Cortex of kidney (tissue), 1 donor: Measurements from ENCODE around the gene ADAMTS20.
"Not testable (repeated sequence)": the region's sequence is repeated elsewhere in the genome, so short reads cannot be mapped to it uniquely, and the experiment has no call there.

Experiments used
- DNase-seq: peaks from one replicate; lab custom pipeline; 2025; lab: John Stamatoyannopoulos, UW

The ADAMTS20 gene

DNA sequence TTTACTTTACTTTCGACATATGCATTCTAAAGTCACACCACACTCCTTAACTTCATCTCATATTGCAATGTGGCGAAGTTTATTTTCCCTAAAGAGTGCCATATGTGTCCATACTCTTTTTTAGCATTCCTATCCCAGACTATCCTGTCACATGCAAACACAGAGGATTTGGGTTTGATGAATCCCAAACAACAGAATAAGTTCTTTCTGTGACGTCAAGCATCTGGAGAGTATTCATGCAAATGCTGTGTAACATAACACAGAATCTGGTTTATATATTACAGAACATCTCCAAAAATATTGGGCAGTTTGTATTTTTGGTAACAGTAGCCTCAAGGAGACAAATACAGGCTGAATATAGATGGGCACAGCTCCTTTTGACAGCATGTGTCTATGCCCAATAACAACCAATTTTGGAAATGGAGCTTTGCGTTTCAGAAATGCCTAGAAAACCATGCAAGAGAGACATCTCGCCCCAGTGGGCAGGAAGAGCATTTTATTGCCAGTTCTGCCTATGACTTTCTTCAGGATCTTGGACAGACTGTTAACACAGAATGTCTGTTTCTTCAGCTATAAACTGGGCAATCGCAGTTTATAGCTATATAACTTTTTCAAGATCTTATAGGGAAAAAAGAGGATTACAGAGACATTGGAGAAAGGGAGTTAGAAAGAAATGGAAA lies 190.8 kb downstream of the ADAMTS20 start:
- no peak for DNase-seq

DNA sequence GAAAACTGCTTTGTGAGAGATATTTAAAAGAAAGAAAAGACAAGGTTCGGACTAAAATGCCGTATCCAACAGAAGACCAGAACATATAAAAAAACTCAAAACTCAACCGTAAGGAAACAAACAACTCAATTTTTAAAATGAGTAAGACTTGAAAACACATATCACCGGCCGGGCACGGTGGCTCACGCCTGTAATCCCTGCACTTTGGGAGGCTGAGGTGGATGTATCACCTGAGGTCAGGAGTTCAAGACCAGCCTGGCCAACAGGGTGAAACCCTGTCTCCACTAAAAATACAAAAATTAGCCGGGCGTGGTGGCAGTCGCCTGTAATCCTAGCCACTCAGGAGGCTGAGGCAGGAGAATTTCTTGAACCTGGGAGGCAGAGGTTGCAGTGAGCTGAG lies 192.0 kb downstream of the ADAMTS20 start:
- DNase-seq = not testable (repeated sequence)

DNA sequence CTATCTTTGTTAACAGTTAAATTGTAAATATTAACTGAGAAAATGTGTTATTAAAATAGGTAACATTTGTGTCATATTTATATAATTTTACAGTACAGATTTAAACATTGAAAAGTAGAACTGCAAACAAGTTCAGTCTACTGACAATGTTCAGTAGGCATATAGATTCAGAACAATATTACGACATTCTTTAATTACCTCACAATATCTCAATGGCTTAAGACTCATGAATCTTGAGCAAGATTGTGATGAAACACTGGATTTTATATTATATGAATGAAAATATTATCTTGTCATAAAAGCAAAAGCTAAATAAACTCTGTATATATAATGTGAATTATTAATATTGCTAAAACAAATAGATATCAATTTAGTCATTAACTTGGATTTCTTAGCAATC lies 194.9 kb downstream of the ADAMTS20 start:
- no peak for DNase-seq

DNA sequence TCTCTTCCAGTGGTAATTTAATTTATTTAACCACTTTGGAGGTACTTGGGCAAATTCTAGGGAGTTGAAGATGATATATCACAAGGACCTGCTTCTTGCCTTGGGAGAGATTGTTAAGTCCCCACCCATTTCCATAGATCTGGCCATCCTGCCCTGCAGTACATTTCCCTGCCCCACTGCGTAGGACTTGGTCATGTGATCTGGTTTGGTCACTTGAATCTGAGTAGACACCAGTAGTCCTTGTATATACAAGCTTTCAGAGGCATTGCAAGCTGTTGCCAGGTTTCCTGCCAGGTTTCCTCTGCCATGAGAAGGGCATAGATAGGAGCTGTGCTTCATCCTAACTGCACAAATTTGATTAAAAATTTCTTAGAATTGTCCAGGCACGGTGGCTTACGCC lies 200.0 kb downstream of the ADAMTS20 start:
- no peak for DNase-seq

DNA sequence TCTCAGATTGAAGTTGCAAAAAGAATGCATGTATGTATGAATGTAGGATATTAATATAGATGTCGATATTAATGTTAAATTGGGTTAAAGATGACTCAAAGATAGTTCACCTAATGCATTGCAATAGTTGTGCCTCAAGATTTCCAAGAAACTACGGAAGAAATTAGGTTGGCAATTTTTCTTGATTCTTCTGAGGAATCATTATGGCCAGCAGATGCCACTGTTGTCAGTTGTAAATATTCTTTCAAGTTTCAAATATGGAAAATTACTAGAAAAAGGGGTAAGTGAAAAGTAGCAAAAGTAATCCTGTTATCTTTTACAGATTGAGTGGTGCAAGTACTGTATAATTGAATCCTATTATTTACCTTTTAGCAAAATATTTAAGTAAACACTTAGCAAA lies 202.1 kb downstream of the ADAMTS20 start:
- no peak for DNase-seq

DNA sequence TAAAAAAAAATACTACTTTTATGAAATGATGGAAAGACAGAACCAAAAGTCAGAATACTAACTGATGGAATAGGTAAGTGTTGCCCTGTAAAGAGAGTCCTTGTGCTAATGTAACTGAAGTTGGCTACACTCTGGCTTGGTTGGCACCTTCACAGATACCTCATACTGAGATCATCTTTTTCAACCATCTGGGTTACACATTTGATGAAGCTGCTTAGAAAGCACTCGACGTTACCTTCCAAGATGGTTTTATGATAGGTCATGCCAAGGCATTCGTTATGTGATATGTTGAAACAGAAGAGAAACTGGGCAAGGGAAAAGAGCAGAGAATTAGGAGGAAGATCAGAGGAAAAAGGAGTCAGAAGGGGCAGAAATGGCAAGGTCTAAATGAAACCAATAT lies 203.8 kb downstream of the ADAMTS20 start:
- no peak for DNase-seq

DNA sequence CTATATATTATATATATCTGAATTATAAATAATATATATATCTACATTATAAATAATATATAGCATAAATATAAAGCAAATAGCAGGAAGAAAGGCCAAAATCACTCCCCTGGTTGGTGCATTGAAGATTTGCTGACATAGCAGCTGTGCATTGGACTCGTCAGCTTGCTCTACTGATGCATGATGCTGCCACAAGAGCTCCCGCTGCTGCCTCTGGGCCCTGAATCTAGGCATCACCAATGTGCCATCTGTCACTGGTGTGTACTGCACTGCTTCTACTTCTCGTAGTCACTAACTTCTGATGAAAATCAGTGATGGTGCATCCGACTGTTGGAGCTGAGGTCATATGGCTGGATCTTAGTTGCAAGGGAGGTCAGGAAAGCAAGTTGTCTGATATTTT lies 205.0 kb downstream of the ADAMTS20 start:
- DNase-seq = no peak

DNA sequence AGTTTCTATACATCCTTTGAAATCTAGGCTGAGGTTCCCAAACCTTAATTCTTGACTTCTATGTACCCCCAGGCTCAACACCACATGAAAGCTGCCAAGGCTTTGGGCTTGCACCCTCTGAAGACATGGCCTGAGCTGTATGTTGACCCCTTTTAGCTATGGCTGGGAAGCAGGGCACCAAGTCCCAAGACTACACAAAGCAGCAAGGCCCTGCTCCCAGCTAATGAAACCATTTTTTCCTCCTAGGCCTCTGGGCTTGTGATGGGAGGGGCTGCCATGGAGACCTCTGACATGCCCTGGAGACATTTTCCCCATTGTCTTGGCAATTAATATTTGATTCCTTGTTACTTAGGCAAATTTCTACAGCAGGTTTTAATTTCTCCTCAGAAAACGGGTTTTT lies 207.0 kb downstream of the ADAMTS20 start:
- no peak for DNase-seq

DNA sequence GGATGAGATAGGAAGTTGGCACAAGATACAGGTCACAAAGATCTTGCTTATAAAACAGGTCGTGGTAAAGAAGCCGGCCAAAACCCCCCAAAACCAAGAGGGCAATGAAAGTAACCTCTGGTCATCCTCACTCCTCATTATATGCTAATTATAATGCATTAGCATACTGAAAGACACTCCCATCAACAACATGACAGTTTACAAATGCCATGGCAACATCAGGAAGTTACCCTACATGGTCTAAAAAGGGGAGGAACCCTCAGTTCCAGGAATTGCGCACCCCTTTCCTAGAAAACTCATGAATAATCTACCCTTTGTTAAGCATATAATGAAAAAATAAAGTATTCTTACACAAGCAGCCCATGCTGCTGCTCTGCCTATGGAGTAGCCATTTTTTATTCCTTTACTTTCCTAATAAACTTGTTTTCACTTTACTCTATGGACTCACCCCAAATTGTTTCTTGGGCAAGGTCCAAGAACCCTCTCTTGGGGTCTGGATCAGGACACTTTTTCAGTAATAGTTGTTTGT lies 210.2 kb downstream of the ADAMTS20 start:
- not testable (repeated sequence) for DNase-seq

DNA sequence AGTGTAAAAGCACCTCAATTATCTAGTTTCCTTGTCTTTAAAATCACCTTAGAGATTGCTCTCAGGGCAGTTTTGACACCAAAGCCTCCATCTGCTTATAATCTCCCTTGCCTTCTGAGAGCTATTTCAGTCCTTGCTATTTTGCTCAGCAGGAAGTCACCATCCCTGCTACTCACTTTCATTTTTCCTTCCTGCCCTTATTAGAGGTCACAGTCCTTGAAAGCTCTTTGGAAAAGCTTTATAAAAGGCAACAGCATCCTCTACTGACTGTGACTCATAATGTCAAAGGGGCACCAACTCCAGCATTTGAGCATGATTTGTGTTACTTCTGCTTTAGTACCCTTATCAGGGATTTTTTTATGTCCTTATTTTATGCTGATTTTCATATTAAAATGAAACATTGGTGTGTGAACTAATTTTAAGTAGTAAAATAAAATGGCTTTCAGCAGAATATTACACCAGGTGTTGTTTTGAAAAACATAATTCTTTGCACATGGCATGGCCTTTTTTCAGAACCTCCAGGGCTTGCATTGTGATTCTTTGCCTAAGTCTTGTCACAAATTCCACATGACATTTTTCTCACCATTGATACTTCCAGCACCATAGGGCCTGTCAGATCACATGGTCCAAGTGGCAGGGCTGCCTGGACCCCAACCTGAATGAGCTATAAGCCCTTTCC lies 213.0 kb downstream of the ADAMTS20 start:
- no peak for DNase-seq

DNA sequence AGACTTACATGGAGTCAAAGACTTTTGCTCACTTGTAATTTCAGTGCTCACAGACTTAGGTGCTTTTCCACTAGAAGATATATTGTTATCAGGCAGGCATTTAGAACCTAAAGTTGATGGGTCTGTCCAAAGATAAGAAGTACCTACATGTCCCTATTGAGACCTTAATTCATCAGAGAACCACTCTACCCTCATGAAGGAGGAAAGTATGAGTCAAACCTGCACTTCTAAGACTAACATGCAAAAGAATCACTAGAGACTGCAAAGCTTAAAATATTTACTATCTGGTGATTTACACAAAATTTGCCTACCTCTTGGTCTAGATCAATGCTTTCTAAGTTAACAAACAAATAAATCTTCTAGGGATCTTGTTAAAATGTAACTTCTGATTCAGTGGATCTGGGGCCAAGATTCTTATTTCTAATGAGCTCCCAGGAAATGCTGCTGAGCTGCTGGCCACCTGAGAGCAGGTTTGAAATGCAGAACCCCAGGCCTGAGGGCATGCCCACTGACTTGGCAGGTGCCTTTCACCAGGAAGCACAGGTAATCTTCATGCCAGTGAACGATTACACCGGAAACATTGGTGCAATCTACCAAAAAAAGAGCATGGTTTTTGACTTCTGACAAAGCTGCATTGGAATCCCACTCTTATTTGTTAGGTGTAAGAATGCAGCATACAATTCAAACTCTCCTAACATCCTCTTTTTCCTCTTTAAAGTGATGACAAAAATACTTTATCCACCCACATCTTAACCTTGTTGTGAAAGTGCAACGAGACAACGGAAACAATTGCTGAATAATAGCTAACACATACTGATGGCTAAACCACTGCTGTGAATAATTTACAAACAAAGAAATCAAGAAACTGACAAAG lies 214.2 kb downstream of the ADAMTS20 start:
- DNase-seq = no peak

DNA sequence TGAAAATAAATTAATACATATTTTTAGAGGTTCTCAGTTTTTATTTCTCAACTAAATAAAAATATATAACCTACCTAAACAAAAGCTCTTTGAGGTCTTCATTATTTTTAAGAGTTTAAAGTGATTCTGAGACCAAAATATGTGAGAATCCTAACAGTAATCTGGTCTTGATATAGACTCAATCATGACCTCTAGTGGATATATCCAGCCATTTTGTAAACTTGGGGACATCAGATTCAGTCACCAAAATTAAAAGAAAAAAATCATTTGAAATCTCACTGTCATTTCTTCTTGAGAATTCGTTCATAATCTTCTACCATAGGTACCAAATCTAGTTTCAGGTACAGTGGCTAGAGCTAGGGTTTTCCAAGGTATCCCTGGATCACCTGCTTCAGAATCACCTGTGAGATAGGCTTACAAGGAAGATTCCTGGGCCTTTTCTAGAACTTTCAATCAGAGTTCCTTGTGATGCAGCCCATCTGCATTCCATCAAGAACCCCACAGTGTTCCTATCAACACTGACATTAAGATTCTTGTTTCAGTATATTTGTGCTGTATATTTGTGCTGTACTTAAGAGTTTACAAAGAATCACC lies 214.9 kb downstream of the ADAMTS20 start:
- DNase-seq = no peak

DNA sequence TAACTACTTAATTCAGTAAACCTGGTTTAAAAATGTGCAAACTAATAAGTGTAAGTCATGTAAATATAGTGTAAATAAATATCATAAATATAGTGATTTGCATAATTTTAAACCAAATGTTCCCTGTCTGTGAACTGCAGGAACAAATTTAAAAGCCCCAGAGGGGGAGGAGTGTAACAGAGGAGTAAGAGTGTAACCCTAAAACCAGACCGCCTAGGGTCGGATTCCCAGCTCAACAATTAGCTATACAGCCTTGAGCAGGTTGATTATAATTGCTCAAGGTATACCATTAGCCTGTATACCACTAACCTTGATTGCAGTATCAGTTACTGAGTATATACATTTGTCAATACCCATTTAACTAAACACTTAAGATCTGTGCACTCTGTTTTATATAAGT lies 218.4 kb downstream of the ADAMTS20 start:
- DNase-seq = no peak

DNA sequence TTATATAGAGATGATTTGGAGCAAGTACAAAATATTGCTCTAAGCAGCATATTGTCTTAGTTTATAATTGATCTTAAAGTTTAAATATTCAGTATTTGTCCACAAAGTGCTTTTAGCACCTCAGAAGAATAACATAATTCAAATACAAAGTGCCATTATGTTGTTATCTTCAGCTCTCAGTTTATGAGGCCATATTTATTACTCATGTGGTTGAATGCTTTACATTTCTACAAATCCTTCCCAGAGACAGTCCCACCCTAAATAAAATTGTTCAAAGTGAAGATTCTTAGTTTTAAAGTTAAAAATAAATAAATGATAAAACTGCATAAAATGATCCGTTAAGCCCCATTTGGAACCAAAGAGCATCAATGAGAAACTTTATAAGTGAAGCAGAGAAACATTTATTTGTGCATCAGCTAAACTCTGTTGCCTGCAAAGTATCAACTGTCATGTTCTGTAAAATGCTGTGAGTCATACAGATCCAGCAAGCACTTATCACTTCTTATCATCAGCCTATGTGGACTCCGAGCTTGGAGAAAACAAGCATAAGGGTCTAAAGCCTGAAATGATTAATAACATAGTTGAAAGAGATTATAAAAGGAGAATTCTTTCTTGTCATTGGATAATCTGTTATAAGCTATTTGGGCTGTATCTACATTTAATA lies 218.9 kb downstream of the ADAMTS20 start:
- DNase-seq = no peak

DNA sequence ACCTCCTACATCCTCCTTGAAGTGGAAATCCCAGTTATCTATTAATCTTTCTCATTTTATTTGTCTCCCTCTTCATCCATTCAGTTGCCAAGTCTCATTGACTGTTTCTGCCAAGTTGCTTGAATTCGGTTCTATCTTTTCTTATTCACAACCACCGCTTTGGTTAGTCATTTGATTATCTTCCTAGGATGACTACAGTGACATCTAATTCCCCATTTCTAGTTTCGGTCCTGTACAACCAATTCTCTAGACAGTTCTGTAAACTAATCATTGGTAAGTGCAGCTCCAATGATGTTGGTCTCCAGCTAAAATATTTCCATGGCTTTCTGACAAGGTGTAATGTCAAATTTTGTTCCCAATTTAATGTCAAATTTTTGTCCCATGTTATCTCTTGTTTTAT lies 220.1 kb downstream of the ADAMTS20 start:
- DNase-seq = no peak

DNA sequence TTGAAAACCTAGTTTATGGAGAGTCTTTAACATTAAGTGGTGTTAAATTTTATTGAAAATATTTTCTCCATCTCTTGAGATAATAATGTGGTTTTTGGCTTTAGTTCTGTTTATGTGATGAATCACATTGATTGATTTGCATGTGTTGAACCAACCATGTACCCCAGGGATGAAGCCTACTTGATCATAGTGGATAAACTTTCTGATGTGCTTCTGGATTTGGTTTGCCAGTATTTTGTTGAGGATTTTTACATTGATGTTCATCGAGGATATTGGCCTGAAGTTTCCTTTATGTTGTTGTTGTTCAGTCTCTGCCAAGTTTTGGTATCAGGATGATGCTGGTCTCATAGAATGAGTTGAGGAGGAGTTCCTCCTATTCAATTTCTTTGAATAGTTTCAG lies 222.6 kb downstream of the ADAMTS20 start:
- DNase-seq = no peak

DNA sequence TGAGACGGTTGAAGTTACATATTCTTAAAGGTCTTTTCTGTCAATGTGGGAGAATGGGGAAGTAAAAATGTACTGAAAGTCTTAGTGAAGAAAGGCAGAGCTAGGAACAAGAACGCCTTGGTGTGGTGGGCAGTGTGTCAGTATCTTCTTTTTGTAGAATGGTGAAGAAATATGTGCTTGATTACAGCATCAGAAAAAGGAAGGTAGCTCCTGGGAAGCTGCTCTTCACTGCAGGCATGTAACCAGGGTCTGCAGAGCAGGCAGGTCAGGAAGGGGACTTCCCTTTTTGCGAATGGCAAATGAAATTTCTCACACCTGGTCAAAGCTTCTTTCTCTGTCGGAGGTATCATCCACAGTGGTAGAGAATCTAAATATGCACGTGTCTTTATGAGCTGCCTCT lies 226.2 kb downstream of the ADAMTS20 start:
- DNase-seq = no peak

DNA sequence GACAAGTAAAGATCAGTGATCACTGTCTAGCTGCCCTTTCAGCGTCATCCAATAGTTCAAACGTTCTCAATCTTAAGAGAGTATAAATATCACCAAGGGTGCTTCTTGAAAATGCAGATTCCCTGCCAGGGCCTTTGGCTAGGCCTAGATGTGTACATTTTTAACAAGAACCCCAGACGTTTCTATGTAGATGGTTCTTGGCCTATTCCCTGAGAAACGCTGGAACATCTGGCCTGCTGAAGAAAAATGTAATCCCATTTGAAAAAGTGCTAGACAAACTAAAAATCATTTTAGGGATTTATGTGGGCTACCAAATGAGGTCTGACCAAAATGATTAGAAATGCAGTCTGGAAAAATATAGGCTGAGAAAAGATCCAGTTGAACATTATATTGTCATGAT lies 231.7 kb downstream of the ADAMTS20 start:
- DNase-seq = no peak

DNA sequence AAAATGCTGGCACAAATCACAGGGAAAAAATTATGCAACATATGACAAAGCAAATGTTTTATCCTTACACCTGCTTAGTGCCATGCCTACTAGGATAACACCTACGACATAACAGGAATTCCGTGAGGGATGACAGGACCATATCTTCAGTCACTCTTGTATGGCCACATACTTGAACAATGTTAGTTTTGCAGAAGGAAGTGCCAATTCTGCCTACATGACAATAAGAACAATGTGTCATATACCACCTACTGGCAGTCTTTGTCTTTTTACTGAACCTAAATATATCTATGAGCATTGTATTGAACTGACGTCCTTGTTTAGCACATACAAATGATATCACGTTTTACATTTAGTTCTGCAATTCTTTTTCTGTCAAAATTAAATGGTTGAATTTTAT lies 234.0 kb downstream of the ADAMTS20 start:
- DNase-seq = no peak

DNA sequence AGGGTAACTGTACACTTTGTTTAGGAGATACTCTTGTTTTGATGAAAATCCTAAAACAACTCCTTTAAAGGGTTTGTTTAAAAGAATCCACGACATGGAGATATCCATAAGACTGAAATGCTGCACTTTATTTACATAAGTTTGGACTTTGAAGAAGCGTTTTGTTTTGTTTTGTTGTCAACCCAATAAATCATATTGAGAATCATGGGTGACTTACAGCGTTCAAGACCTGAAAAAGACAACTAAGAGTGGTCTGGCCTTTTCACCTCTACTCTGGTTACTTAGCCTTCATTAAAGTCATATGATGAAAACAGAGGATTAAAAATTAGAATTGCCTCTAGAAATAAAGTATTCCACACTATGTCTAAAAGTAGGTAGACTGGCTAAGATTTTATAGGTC lies 234.8 kb downstream of the ADAMTS20 start:
- DNase-seq = no peak

DNA sequence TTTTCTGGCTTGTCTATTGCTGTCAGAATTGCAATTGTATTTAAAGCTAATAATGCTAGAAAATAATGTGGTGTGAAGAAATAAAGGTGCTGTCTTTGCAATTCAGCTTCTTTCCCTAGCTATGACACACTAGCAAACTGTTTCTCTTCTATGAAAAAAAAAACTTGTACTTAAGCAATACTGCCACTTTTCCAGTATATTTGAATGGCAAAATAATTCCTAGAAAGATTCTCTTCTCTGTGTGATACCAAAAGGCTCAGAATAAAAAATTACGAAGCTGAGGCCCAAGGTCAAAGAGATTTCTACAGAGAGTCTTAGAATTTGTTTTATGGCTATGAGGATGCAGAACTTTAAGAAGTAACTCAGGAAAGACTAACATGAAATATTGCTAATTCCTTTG lies 235.5 kb downstream of the ADAMTS20 start:
- DNase-seq = no peak

DNA sequence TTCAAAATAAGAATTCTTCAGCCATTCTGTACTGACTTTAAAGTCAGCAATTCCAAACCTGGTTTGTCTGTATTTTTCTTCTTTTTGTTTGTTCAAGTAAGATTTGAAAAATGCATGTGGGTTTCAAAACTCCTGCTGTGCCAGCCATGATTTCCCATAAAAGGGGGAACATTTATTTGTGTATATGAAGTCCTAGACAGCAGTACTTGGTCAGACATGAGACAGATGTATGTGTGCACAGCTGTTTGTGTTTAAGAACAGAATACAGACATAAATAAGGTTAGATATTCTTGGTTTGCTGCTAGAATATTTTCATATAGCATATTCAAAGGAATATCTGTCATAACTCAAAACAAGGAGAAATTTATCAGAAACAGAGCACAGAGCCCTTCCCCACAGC lies 236.0 kb downstream of the ADAMTS20 start:
- no peak for DNase-seq
